ENCODE results near the gene HMX1. TPM values are rescaled to one million over a fixed set of nuclear protein-coding genes. Genes with fewer than 3 reads are reported as not detected.

The HMX1 gene
- polyA plus RNA-seq, 1 donor (not counting 4 experiments of a cell fraction or from before 2014, with no cell fraction given) = not detected

DNA sequence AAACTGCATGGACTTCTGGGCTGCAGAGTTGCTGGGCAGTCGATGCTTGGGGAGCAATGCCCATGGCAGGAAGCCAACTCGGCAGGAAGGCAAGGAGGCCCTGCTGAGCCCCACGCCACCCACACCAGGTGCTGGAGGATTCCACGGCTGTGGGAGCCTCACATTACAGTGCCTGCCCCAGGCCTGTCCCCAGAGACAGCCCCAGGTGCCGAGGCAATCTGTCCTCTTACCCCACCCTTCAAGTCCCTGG is 53.9 kb downstream of the HMX1 start:
- Histone ChIP-seq H3K9me1 (ENCODE audit: control insufficient read depth, extremely low read depth, insufficient read depth, low read length) (no peaks in the 10 kb centered on the region), H3K9ac (ENCODE audit: control insufficient read depth, extremely low read depth, insufficient read depth, low read length) (no peak overlapping the region), H3K4me3 (ENCODE audit: control insufficient read depth in 2 of 3, extremely low read depth in 1 of 3, insufficient read depth in 2 of 3, low read depth in 1 of 3, low read length in 3 of 3) (no peak overlapping the region), H3K4me2 (ENCODE audit: control insufficient read depth, extremely low read depth, insufficient read depth, low read depth, low read length) (no peak overlapping the region), H3K4me1 (ENCODE audit: control insufficient read depth, extremely low read depth, insufficient read depth, low read length) (no peaks in the 10 kb centered on the region), H3K27ac (ENCODE audit: control insufficient read depth, insufficient read depth, low read length) (no peak overlapping the region), H3K79me2 (ENCODE audit: control insufficient read depth, insufficient read depth, low read length) (no peaks in the 10 kb centered on the region), H3K27me3 (ENCODE audit: control insufficient read depth, extremely low read depth, insufficient read depth, low read length) (no peaks in the 10 kb centered on the region), H2AFZ (ENCODE audit: control insufficient read depth, low read length) (no peak overlapping the region), H3K9me3 (ENCODE audit: control insufficient read depth, low read depth, low read length) (peaks cover 3% of the 10 kb centered on the region), H3K36me3 (ENCODE audit: control insufficient read depth in 2 of 2, extremely low read depth in 1 of 2, insufficient read depth in 2 of 2, low read length in 2 of 2) (no peaks in the 10 kb centered on the region), H4K20me1 (ENCODE audit: control insufficient read depth, extremely low read depth, insufficient read depth, low read length) (no peaks in the 10 kb centered on the region)
- DNase-seq (ENCODE audit: low read depth, low spot score) (no peak), FAIRE-seq (no peak)
- TF ChIP-seq, protein P1, sequence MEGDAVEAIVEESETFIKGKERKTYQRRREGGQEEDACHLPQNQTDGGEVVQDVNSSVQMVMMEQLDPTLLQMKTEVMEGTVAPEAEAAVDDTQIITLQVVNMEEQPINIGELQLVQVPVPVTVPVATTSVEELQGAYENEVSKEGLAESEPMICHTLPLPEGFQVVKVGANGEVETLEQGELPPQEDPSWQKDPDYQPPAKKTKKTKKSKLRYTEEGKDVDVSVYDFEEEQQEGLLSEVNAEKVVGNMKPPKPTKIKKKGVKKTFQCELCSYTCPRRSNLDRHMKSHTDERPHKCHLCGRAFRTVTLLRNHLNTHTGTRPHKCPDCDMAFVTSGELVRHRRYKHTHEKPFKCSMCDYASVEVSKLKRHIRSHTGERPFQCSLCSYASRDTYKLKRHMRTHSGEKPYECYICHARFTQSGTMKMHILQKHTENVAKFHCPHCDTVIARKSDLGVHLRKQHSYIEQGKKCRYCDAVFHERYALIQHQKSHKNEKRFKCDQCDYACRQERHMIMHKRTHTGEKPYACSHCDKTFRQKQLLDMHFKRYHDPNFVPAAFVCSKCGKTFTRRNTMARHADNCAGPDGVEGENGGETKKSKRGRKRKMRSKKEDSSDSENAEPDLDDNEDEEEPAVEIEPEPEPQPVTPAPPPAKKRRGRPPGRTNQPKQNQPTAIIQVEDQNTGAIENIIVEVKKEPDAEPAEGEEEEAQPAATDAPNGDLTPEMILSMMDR (optimal IDR thresholded peaks at IDR 0.05 in 1 of 3, IDR thresholded peaks at IDR 0.05 in 1 of 3, conservative IDR thresholded peaks at IDR 0.05 in 1 of 3; ENCODE audit: extremely low read depth in 1 of 3, insufficient read depth in 2 of 3, low read length in 3 of 3) = no peak
- TF ChIP-seq EZH2 (IDR thresholded peaks at IDR 0.05; ENCODE audit: low read length) = no peak
- dilution Hi-C loops (cut with MboI; ENCODE audit: extremely low pct_ligation_motif_present, low sequenced_read_pairs) = no loop called here

DNA sequence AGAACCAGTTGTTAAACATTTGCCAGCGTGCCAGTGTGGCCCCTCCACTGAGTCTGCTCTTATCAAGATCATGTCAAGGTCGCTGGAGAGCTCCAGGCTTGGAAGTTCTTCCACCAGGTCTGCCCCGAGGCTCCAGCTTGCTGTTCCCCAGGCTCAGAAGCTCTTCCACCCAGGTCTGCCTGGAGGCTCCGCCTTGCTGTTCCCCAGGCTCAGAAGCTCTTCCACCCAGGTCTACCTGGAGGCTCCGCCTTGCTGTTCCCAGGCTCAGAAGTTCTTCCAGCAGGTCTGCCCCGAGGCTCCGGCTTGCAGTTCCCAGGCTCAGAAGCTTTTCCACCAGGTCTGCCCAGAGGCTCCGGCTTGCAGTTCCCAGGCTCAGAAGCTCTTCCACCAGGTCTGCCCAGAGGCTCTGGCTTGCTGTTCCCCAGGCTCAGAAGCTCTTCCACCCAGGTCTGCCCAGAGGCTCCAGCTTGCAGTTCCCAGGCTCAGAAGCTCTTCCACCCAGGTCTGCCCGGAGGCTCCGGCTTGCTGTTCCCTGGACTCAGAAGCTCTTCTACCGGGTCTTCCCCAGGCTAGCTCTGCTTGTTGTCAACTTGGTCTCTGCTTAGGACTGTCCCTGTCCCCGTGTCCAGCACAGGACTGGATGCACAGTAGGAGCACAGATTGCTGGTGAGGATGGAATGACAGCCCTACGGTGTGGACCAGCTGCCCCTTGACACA is 54.4 kb downstream of the HMX1 start:
- no peak for TF ChIP-seq EZH2 (IDR thresholded peaks at IDR 0.05; ENCODE audit: low read length)
- TF ChIP-seq, protein P1 (optimal IDR thresholded peaks at IDR 0.05 in 1 of 3, IDR thresholded peaks at IDR 0.05 in 1 of 3, conservative IDR thresholded peaks at IDR 0.05 in 1 of 3; ENCODE audit: extremely low read depth in 1 of 3, insufficient read depth in 2 of 3, low read length in 3 of 3) = no peak
- dilution Hi-C loops (cut with MboI; ENCODE audit: extremely low pct_ligation_motif_present, low sequenced_read_pairs) = no loop called here
- Histone ChIP-seq H3K4me1 (ENCODE audit: control insufficient read depth, extremely low read depth, insufficient read depth, low read length) (no peaks in the 10 kb centered on the region), H3K79me2 (ENCODE audit: control insufficient read depth, insufficient read depth, low read length) (no peaks in the 10 kb centered on the region), H4K20me1 (ENCODE audit: control insufficient read depth, extremely low read depth, insufficient read depth, low read length) (no peaks in the 10 kb centered on the region), H3K27ac (ENCODE audit: control insufficient read depth, insufficient read depth, low read length) (no peak overlapping the region), H3K4me2 (ENCODE audit: control insufficient read depth, extremely low read depth, insufficient read depth, low read depth, low read length) (no peak overlapping the region), H3K27me3 (ENCODE audit: control insufficient read depth, extremely low read depth, insufficient read depth, low read length) (no peaks in the 10 kb centered on the region), H2AFZ (ENCODE audit: control insufficient read depth, low read length) (no peak overlapping the region), H3K9me3 (ENCODE audit: control insufficient read depth, low read depth, low read length) (peaks cover 3% of the 10 kb centered on the region), H3K9ac (ENCODE audit: control insufficient read depth, extremely low read depth, insufficient read depth, low read length) (no peak overlapping the region), H3K36me3 (ENCODE audit: control insufficient read depth in 2 of 2, extremely low read depth in 1 of 2, insufficient read depth in 2 of 2, low read length in 2 of 2) (no peaks in the 10 kb centered on the region), H3K4me3 (ENCODE audit: control insufficient read depth in 2 of 3, extremely low read depth in 1 of 3, insufficient read depth in 2 of 3, low read depth in 1 of 3, low read length in 3 of 3) (no peak overlapping the region), H3K9me1 (ENCODE audit: control insufficient read depth, extremely low read depth, insufficient read depth, low read length) (no peaks in the 10 kb centered on the region)
- FAIRE-seq = no peak
- DNase-seq (ENCODE audit: low read depth, low spot score) = no peak

Measured in keratinocyte (primary cell).